ENCODE results near the gene XXYLT1.

Gene XXYLT1

GRCh38 chr3:195095704-195096036, 175.3 kb downstream of the XXYLT1 start:
- H3K9me3 ChIP-seq (ENCODE audit: insufficient read depth, low read length) = no peaks in the 10 kb centered on the region
- no peak overlapping the region for H3K4me2 ChIP-seq (ENCODE audit: low read depth, low read length, poor library complexity, severe bottlenecking)
- H3K79me2 ChIP-seq (ENCODE audit: insufficient read depth, low read length) = no peaks in the 10 kb centered on the region
- TF ChIP-seq EZH2phosphoT487 (conservative IDR thresholded peaks at IDR 0.05; ENCODE audit: low read length) (no peak), CTCF (IDR thresholded peaks at IDR 0.05; ENCODE audit: insufficient read depth, low read length, poor library complexity, severe bottlenecking) (no peak)
- no peaks in the 10 kb centered on the region for H3K27me3 ChIP-seq (ENCODE audit: low read length)
- no peak overlapping the region for H2AFZ ChIP-seq (ENCODE audit: low read depth, low read length, severe bottlenecking)
- no peak overlapping the region for H3K9ac ChIP-seq (ENCODE audit: low read length)
- H3K27ac ChIP-seq (ENCODE audit: low read depth, low read length) = no peak overlapping the region
- no peaks in the 10 kb centered on the region for H3K9me2 ChIP-seq (replicated peaks; ENCODE audit: insufficient read depth, low read length)
- no peaks in the 10 kb centered on the region for H3F3A ChIP-seq (ENCODE audit: insufficient read depth)
- no peak overlapping the region for H3K4me3 ChIP-seq (ENCODE audit: insufficient read depth, low read length, poor library complexity, severe bottlenecking)
- H3K36me3 ChIP-seq (ENCODE audit: low read length) = no peaks in the 10 kb centered on the region
- H4K20me1 ChIP-seq (ENCODE audit: low read depth, low read length) = no peaks in the 10 kb centered on the region

GRCh38 chr3:195095035-195095703, 175.8 kb downstream of the XXYLT1 start:
- no peaks in the 10 kb centered on the region for H4K20me1 ChIP-seq (ENCODE audit: low read depth, low read length)
- H2AFZ ChIP-seq (ENCODE audit: low read depth, low read length, severe bottlenecking) = no peak overlapping the region
- H3K36me3 ChIP-seq (ENCODE audit: low read length) = no peaks in the 10 kb centered on the region
- H3F3A ChIP-seq (ENCODE audit: insufficient read depth) = no peaks in the 10 kb centered on the region
- no peak overlapping the region for H3K4me3 ChIP-seq (ENCODE audit: insufficient read depth, low read length, poor library complexity, severe bottlenecking)
- no peaks in the 10 kb centered on the region for H3K27me3 ChIP-seq (ENCODE audit: low read length)
- no peaks in the 10 kb centered on the region for H3K79me2 ChIP-seq (ENCODE audit: insufficient read depth, low read length)
- no peak overlapping the region for H3K4me2 ChIP-seq (ENCODE audit: low read depth, low read length, poor library complexity, severe bottlenecking)
- H3K9me2 ChIP-seq (replicated peaks; ENCODE audit: insufficient read depth, low read length) = no peaks in the 10 kb centered on the region
- H3K27ac ChIP-seq (ENCODE audit: low read depth, low read length) = no peak overlapping the region
- H3K9ac ChIP-seq (ENCODE audit: low read length) = no peak overlapping the region
- H3K9me3 ChIP-seq (ENCODE audit: insufficient read depth, low read length) = no peaks in the 10 kb centered on the region
- TF ChIP-seq CTCF (IDR thresholded peaks at IDR 0.05; ENCODE audit: insufficient read depth, low read length, poor library complexity, severe bottlenecking) (no peak), EZH2phosphoT487 (conservative IDR thresholded peaks at IDR 0.05; ENCODE audit: low read length) (no peak)

- H3K4me3 ChIP-seq (ENCODE audit: insufficient read depth, low read length, poor library complexity, severe bottlenecking) = no peak overlapping the region
- H3F3A ChIP-seq (ENCODE audit: insufficient read depth) = no peaks in the 10 kb centered on the region
Measured at GRCh38 chr3:195094191-195094921, 176.6 kb downstream of the XXYLT1 start.

More at GRCh38 chr3:195094191-195094921, 176.6 kb downstream of the XXYLT1 start:
- Histone ChIP-seq H2AFZ (ENCODE audit: low read depth, low read length, severe bottlenecking) (no peak overlapping the region), H3K9me2 (replicated peaks; ENCODE audit: insufficient read depth, low read length) (no peaks in the 10 kb centered on the region), H3K27ac (ENCODE audit: low read depth, low read length) (no peak overlapping the region), H3K9me3 (ENCODE audit: insufficient read depth, low read length) (no peaks in the 10 kb centered on the region), H3K27me3 (ENCODE audit: low read length) (no peaks in the 10 kb centered on the region), H3K9ac (ENCODE audit: low read length) (no peak overlapping the region), H3K4me2 (ENCODE audit: low read depth, low read length, poor library complexity, severe bottlenecking) (no peak overlapping the region), H3K79me2 (ENCODE audit: insufficient read depth, low read length) (no peaks in the 10 kb centered on the region), H3K36me3 (ENCODE audit: low read length) (no peaks in the 10 kb centered on the region), H4K20me1 (ENCODE audit: low read depth, low read length) (no peaks in the 10 kb centered on the region)
- TF ChIP-seq EZH2phosphoT487 (conservative IDR thresholded peaks at IDR 0.05; ENCODE audit: low read length) (no peak), CTCF (IDR thresholded peaks at IDR 0.05; ENCODE audit: insufficient read depth, low read length, poor library complexity, severe bottlenecking) (no peak)

Measured in SU-DHL-6 (cell line).